HS-27A (cell line): ENCODE measurements around the gene GRAMD1B.

Experiments used
- DNase-seq: peaks from one replicate; pipeline ENCODE4 v3.0.0-alpha.2; 2012; ENCODE audit warnings: low read depth, missing footprints

The GRAMD1B gene

DNA sequence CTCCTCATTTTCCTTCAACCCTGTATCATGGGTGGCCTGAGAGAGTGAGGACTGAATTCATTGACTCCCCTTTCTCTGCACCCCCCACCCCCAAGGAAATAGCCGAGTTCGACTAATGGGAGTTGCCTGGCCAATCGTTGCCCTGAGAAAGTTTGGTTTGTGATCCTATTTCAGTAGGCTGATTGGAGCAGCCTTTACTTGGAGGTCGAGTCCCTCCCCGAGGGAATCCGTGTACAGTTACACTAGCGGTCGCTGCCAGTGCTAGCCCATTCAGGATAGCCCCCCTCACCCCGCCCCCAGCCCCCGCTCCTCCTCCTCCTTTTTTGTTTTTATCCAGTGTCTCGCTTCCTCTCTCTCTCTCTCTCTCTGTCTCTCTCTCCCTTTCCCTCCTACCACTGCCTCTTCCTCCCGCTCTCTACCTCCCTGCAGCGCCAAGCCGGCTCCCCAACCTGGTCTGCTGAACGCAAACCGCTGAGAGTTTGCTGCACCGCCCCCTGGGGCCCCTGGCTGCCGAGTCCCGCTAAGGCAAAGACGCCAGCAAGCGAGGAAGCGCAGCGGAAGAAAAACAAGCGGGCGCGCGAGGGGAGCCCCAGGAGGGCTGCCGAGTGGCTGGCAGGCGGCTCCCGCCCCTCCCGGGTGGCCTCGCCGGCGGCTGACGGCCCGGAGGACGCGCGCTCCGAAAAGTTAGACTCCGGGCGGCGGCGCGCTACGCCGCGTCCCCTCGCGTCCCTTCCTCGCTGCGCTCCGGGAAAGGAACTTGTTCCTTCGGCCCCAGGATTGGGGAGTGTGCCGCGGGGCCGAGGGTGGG lies at the start of gene GRAMD1B:
GRAMD1B (plus strand) TSS at position 357 of the 808 bp plus-strand sequence. CDS start 524 bp downstream, outside the sequence.
- DNase-seq: no peak

DNA sequence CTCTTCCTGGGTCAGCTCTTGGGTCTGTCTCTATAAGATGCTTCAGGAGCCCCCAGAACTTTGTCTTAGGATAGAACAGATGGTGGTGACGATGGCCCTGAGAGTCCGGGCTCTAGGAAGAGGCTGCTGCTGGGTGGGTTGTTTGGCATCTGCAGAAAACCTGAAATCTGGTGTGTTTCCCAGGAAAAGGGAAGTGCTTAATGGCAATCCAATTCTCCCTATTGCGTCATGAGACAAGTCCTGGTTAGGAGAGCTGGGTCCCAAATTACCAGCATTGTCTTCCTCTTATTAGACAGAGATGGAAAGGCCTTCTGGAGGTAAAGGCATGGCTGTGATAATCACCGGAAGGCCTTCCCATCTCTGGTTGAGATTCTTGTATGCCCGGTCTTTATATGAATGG lies 48.9 kb upstream of the GRAMD1B start:
- no peak for DNase-seq

DNA sequence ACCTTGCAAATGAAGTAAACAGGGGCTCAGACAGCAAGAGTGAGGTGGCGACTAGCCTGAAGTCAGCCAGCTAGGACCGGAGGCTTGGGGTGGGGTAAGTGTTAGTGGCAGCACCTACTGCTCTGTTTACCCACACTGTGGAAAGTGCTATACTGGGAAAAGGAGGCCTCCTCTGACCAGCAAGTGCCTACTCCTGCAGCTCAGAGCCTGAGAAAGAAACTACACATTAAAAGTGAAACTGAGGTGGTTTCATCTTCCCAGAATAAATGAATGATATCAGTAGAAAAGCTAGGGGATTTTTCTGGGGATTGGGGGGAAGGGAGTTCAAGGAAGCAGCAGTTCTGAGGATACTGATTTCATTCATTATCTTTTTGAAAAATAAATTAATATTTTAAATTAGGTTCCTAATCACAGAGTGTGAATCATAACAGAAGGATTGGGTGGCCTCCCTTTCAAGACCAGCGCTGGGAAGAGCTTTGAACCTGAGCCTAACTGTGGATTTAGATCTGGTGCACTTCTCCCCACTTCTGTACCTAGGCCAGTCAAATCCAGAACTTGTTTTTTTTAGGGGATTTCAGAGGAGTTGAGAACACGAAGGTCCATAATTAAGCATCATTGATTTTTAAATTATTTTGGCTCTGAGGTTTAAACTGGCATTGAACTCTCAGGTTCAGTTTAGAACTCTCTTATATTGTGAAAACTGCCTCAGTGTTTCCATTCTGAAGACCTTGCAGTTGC lies 48.1 kb upstream of the GRAMD1B start:
- DNase-seq: no peak

DNA sequence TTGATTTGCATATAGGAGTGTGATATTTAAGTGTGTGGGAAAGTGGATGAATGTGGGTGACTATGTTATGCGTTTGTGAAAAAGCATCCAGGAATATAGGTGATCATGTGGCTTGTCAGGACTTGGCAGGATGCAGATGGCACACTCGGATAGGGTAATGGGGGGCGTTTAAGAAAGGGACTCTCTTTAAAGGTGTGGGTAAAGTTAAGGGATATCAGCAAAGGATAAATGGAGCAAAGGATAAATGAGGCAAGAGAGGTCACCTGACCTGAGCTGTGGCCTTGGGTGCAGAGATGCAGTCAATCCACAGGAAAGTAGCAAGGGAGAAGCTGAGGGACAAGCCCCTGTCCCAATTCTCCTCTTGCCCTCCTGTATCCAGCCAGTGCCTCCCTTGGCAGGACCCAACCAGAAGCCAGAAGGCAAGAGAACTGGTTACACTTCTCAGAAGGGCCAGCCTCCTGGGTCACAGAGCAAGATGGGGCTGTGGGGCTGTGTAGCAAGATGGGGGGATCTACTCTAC lies 47.5 kb upstream of the GRAMD1B start:
- no peak for DNase-seq

DNA sequence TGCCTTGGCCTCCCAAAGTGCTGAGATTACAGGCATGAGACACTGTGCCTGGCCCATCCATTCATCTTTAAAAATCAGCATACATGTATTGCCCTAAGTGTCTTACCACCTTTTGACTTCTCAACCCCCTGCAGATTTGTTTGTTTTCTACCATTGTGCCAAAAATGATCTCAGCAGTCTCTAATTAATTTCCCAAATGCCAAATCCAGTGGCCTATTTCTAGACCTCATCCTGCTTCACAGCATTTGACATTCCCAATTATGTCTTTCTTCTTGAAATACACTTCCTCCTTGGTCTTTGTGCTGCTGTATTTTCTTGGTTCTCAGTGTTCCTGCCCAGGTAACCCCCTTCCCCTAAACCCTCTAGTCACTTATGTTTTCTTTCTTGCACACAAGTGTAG lies 46.0 kb upstream of the GRAMD1B start:
- DNase-seq: no peak

DNA sequence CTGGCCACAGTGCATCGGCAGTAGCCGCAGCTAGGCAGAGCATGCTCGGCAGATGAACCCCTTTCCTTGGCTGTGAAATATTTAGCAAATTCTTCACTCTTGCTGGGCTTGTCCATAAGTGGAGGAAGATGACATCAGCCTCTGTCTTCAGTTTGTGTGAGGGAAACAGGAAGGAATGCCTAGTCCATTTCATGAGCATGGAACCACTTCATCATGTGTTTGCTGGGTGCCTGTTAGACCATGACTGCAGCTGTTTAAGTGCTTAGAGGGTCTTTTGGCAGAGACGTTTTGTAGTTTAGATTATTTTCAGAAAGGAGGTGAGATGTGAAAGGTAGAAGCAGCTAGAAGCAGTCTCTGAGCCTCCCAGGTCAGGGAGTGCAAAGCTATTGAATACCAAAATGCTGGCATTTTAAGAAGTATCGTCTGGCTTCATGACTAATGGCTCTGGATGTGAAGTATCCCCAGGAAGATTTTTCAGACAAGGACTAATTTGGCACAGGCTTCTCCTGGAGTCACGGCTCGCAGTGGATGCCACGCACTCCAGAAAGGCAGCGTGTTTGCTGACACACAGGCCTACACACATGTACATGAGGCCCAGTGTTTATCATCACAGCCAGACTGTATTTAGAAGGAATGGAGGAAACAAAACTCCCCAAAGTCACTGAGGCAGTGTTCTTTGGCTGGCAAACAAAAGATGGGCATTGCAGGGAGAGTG lies 43.1 kb upstream of the GRAMD1B start:
- DNase-seq: no peak

DNA sequence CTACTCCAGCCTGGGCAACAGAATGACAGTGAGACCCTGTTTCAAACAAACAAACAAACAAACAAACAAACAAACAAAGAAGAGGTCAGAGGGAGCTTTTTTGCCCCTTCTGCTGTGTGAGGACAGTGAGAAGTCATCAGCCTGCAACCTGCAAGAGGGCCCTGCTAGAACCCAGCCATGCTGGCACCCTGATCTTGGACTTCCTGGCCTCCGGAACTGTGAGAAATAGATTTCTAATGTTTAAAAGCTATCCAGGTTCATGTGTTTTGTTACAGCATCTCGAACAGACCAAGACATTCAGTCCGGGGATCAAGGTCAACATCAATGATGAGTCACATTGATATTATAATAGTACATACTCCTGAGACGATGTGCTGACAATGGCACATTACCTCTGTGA lies 41.4 kb upstream of the GRAMD1B start:
- DNase-seq: no peak

DNA sequence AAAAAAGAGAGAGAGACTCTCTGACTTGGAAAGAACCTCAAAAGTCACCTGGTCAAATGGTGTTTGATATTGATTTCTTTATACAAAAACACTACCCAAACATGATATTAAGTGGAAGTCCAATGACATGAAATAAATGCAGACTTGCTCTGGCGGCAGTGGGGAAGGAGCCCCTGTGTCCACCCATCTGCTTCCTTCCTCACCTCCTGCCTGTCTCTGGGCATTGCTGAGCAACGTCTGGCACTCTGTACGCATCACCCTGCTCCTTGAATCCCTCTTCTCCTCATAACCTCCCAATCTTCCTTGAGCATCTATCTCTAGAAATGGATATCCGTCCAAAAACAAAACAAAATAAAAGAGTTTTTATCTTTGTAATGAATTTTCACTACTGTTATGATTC lies 39.9 kb upstream of the GRAMD1B start:
- DNase-seq: no peak

DNA sequence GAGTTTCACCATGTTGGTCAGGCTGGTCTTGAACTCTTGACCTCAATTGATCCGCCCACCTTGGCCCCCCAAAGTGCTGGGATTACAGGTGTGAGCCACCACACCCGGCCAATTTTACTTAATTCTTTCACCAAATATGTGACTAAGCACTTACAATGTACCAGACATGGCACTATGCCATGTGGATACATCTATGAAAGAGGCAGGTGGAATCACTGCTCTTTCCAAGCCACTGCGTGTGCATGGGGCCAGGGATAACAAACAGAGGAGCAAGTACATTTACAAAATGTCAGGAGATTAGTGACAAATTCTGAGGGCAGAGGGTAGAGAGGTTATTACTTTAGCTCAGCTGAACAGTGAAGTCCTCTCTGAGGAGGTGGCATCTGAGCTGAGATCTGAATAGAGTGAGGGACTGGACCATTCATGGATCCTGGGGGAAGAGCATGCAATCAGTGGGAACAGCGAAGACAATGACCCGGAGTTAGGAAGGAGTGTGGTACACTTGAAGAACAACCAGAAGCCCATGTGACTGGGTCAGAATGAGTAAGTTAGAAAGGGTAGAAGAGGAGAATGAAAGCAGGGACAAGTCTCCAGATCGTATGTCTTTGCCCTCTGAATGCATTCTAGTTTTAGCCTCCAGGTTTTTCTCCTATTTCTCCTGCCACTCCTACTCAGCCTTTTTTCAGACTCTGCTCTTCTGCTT lies 38.3 kb upstream of the GRAMD1B start:
- DNase-seq: no peak

DNA sequence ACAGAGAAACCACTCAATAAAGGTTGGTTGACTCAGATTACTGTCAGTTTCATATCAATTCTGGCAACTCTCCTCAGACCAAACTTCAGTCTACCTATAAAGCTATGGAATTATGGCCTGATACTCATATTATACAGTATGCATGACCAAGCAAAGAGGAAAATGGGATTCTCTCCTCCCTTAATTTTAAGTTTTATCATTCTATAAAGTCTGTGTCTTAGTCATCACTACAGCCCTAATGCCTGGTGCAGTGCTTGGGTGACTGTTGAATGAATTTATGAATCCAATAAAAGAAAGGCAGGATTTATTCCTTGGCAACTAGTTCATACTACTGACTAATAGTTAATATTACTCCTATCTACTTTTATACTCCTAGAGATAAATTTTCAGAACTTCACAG lies 37.6 kb upstream of the GRAMD1B start:
- DNase-seq: no peak

DNA sequence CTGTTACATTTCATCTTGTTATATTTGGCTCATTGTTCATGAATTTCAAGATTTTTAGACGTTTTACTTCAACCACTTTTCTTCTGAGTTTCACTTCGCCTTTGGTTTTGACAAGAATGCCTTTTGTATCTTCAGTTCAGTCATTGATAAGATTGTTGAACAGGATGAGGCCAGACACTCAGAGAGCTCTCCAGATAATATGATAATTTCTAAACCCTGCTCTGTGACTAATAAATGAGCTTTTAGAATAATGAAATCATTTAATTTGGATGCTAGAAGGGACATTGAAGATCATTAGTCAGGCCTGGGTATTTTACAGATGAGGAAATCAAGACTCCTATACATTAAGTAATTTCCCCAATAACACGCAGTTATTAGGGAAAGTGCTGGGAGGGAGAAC lies 37.2 kb upstream of the GRAMD1B start:
- no peak for DNase-seq

DNA sequence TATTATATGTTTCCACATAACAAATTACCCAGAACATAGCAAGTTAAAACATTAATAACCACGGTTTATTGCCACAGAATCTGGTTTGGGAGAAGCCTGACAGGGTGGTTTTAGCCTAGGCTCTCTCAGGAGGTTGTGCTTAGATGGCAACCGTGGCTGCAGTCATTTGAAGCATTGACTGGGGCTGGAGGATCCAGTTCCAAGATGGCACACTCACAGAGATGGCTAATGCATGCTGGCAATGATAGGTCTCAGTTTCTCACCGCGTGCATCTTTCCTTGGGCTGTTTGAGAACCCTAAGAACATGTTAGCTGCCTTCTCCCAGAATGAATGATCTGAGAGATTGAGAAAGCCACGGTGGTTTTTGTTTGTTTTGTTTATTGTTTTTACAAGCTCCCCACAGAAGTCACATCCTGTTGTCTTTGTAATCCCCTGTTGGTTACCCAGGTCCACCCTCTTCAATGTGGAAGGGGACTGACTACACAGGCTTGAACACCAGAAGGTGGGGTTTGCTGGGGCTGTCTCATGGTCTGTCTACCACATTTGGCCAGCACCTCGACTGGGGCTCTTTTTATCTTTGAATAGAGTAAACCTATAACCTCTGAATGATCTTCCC lies 36.6 kb upstream of the GRAMD1B start:
- no peak for DNase-seq

DNA sequence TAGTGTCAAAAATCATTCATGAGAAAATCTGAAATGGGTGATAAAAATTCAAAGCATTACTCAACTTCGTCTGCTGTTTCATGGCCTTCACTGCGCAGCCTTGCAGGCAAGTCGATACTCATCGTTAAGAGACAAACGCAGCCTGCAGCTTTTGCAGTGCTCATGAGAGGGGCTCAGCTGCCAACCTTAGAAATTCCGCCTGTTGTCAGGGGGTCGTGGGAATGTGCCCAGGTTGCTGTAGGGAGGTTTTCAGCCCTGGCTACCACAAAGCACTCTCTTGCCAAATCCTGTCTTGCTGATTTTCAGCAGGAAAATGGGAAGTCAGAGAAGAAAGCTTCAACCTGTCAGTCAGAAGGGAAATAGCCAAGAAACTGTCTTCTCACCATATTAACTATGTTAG lies 25.4 kb upstream of the GRAMD1B start:
- DNase-seq: no peak

DNA sequence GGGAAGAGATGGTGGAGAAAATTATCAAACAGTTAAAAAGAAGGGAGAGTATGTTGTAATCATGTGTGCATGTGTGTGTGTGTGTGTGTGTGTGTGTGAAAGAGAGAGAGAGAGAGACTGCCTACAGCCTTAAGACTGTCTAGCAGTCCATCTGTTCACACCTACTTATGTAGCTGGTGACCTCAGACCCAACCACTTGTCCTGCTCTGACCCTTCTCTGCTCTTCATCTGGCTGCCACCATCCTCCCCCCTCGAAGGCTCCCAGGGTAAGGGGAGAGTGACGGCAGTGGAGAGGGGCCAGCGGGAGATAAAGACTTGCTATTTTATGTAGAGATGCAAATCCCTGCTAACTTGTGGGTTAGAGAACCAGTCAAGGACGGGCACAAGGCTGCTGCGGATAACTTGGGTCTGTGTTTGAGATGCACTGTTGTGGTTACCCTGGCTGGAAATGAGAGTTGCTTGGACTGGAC lies 24.9 kb upstream of the GRAMD1B start:
- no peak for DNase-seq

DNA sequence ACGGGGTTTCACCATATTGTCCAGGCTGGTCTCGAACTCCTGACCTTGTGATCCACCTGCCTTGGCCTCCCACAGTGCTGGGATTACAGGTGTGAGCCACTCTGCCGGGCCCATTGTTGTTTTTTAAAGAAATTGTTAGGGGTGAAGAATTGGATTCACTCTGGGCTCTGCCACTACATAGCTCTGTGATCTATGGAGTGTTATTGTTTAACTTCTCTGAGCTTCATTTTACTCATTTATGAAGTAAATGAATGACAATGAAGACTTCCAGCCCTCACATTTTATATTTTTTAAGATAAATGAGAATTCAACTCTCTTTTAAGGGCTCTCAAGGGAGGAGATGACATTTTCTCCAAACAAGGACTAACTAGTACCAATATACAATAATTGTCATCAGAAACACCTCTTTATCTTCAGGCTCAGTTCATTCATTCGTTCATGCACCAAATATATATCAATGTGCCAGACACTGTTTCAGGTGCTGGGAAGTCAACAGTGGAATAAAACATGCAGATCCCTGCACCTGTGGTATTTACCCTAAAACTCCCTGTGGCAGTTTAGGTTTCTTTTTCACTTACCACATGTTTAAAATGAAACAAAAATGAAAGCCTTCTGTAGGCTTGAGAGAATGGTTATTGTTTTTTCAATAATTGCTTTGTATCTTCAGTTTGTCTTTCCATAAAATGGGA lies 23.5 kb upstream of the GRAMD1B start:
- DNase-seq: no peak

DNA sequence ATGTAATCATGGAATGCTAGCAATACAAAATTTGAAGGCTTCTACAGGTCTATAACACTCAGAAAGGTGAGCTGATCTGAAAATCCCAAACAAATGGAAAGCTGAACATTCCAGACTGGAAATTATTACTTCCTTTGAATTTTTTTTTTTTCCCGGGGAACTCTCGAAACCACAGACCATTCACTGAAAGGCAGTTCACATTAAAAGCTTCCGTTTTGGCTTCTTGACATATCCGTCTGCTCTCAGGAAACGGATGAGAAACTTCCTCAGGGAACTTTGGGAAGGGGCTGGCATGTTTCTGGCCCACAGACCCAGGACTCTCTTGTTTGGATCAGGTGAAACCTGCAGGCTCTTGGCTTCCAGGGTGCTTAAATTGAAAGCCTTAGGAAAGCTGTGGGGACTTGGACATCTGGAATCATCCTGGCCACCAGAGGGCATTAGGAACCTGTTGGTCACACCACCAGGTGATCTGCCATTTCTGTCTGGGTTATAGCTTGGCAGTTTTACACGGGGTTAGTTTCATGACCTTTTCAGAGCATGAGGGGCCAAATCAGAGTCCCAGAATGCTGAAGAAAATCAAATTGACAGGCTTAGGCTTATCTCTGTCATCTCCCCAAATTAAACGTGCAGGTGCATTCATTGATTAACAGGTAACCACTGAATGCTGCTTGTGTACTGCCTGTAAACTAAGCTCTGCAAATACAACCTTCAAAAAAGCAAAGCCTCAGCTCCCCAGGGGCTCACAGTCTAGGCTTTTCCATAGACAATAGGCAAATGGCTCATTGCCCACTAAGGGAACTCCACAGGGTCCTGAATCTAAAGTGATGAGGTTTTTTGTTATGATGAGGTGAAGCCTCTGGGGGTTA lies 22.7 kb upstream of the GRAMD1B start:
- no peak for DNase-seq

DNA sequence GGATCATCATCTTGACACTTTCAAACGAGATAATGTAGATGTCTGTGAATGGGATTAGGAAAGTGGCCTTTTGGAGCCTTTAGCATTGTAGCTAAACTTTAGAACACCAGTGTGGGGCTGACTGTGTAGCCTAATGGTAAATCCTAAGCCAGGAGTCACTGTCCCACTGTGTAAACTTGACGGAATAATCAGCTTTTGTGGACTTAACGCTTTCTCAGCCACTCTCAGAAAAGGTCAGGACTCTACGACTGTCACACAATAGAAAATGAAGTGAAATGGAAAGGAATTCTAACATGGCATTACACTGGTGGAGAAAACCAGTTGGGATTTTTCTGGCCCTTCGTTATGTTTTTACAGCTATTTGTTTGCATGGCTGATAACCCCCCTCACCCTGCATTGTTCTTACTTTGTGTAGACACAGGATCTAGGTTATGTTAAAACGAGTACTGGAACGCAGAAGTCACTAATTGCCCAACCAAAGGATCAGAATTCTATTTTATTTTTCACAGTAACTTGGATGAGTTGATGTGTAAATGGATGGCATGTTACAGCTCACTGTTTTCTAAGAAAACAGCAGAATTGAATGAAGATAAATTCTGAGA lies 22.0 kb upstream of the GRAMD1B start:
- no peak for DNase-seq

DNA sequence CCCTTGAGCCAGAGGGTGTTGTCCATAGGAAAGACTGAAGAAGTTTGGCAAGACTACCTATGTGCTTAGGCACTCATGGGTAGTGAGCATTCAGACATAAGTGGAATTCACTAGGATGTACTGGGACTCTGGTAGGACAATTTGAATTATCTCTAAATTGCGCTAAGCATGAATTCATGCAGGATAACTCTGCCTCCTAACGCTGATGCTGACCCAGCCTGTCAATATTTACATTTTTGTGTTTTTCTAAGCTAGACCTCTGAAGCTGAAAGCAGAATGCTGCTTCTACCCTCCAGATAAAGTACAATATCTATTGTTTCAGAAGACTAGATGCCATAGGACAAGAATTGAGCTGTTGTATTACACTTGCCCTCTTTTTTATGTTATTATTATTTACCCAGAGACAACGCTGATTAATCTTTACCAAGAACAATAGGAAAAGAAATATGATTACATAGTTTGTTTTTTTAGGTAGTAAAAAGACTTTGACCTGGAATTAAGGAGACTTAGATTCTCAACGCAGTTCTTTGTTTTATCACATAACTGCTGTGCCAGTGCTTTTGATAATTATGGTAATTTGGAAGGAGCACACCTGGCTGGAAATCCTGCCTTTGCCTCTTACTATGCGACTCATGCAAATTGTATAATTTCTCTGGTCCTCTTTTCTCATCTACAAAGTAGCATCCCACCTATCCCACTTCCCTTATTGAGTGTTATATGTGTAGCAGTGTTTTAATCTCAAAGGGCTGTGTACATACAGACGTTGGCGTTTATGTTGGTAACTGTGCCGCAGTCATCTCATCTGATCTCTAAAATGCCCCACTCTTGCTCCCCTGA lies 21.2 kb upstream of the GRAMD1B start:
- no peak for DNase-seq
